Activated T-cell treated with anti-CD3 and anti-CD28 coated beads, Interleukin-2, amount 50 U/mL, for 4 hours (primary cell): ENCODE measurements around the gene UBE2L3. TPM values are rescaled to one million over a fixed set of nuclear protein-coding genes. Genes with fewer than 3 reads are reported as not detected.
"Not testable (repeated sequence)": the region's sequence is repeated elsewhere in the genome, so short reads cannot be mapped to it uniquely, and the experiment has no call there.

Experiments used
- ATAC-seq, 2 donors: fragments of 200-7000 bp; cut with Tn5 transposase; one replicate each; pipeline ENCODE4 v1.10.0; 2021
- DNase-seq: peaks from one replicate; pipeline ENCODE4 v3.0.0-alpha.2; 2020
- H3K27me3 Mint-ChIP-seq: one replicate; pipeline ENCODE4 v1.8.0; 2021; ENCODE audit warnings: low read depth, mixed read lengths
- H3K36me3 Mint-ChIP-seq: one replicate; pipeline ENCODE4 v1.8.0; 2022; ENCODE audit warnings: mixed read lengths; ENCODE audit not compliant: insufficient read depth
- H3K4me1 Mint-ChIP-seq: one replicate; pipeline ENCODE4 v1.8.0; 2021; ENCODE audit warnings: low read depth, mixed read lengths
- H3K4me3 Mint-ChIP-seq: one replicate; pipeline ENCODE4 v1.8.0; 2021; ENCODE audit warnings: mild to moderate bottlenecking, moderate library complexity, mixed read lengths
- H3K9me3 Mint-ChIP-seq: one replicate; pipeline ENCODE4 v1.8.0; 2021; ENCODE audit warnings: mixed read lengths
- total RNA-seq, 3 donors: library from RNA; stranded (reverse); gene quantifications; one replicate each; pipeline ENCODE4 v1.2.1, GENCODE V29; 2021

UBE2L3 gene
- total RNA-seq, 3 donors from 2014 or later = 73.5 to 79.2 (median 78.0) TPM

DNA sequence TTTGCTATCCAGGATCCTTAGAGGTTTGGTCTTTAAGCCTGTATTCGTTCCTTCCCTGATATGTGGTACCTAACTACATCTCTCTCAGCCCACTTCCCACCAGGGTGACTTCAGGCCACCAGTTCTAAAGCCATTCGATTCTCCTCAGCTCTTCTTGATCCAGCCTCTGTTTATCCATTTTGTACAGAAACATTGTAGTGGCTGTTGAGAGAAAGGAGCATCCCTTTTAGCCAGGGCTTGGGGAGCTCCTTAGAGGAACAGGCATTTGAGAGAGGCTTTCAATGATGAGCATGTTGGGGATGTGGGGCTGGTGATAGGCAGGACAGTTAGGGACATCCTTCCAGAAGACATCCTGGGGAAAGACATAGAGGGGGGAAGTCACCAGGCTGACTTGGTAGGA is 17.9 kb downstream of the UBE2L3 start:
- Mint-ChIP-seq H3K27me3 (no peaks in the 10 kb centered on the region), H3K9me3 (no peaks in the 10 kb centered on the region), H3K4me1 (peaks cover 48% of the 10 kb centered on the region), H3K36me3 (peaks cover 2% of the 10 kb centered on the region), H3K4me3 (no peak overlapping the region)
- ATAC-seq (no peak), DNase-seq (no peak)

DNA sequence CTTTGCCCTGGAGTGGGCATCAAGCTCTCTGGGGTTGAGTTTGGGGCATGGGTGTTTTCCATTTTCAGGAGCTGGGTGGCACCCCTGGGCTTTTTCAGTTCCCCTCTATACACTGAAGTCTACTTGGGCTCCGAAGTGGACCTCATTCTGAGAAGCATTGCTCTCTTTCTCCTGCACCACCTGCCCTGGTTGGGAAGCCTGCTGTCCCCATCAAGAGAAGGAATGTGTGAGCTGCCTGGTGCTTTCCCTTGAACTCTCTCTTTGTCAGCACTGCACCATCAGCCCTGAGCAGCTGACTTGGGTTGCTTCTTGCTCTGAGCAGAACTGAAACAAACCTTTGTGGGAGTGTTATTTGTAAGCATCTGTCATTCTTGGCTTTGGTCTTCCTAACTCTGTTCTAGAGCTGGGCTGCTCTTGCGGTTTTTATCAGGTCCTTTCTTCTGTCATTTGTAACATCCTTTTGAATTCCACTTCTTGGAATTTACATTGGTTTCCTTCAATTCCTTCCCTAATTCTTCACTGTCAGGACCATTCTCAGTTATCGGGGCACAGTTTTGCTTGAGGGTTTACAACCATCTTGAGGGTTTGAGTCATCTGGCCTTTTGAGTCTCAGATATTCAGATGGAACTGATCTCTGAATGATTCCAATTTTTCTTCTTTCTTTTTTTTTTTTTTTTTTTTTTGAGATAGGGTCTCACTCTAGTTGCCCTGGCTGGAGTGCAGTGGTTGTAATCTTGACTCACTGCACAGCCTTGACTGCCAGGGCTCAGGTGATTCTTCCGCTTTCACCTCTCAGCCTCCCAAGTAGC is 20.5 kb downstream of the UBE2L3 start:
- peak; percentile 97 to 99 for ATAC-seq
- H3K4me3 Mint-ChIP-seq = peak overlapping the region; percentile 24
- H3K9me3 Mint-ChIP-seq = no peaks in the 10 kb centered on the region
- peaks cover 4% of the 10 kb centered on the region for H3K36me3 Mint-ChIP-seq
- no peaks in the 10 kb centered on the region for H3K27me3 Mint-ChIP-seq
- H3K4me1 Mint-ChIP-seq = peaks cover 68% of the 10 kb centered on the region
- DNase-seq = no peak

- Mint-ChIP-seq H3K27me3 (no peaks in the 10 kb centered on the region), H3K4me1 (peaks cover 74% of the 10 kb centered on the region), H3K9me3 (no peaks in the 10 kb centered on the region), H3K36me3 (peaks cover 17% of the 10 kb centered on the region), H3K4me3 (no peak overlapping the region)
- DNase-seq = no peak
- no peak for ATAC-seq
Measured at GRCh38 chr22:21589396-21589795, 21.9 kb downstream of the UBE2L3 start.

DNA sequence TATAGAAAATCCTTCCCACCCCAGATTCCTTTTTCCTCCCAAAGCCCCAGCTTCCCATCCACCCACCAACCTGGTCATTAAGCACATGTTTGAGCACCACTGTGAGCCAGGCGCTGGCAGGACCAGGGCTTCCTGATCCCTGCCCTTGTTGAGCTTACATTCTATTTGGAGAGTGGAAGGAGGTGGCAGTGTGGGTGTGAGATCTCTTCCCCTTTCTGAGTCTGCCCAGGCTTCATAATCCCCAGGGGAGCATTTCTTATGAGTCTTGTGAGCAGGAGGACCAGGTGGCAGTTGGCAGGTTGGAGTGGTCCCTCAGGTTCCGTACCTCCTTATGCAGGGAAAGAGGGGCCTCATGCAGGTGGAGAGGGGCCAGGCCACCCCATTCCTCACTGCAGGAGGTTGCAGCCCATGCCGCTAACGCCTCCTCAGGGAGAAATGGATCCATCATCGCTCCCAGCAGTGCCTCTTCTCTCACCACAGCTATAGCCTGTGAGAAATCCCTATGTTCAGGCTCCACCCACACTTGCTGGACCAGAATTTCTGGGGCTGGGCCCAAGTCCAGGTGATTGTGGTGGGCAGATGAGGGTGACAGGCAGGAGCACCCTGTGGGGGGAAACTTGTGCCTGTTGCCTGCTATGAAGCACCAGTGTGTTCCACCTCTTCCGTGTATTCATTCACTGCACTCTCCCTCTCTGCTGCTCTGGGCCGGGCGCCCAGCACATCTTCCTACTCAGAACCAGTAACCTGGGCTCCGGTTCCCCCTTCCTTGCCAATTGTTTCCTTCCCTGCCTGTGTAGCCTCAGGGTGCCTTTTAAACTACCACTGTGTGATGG is 23.5 kb downstream of the UBE2L3 start:
- ATAC-seq (no peak), DNase-seq (no peak)
- peaks cover 27% of the 10 kb centered on the region for H3K36me3 Mint-ChIP-seq
- no peaks in the 10 kb centered on the region for H3K9me3 Mint-ChIP-seq
- H3K4me1 Mint-ChIP-seq = peaks cover 69% of the 10 kb centered on the region
- no peaks in the 10 kb centered on the region for H3K27me3 Mint-ChIP-seq
- H3K4me3 Mint-ChIP-seq = no peak overlapping the region

DNA sequence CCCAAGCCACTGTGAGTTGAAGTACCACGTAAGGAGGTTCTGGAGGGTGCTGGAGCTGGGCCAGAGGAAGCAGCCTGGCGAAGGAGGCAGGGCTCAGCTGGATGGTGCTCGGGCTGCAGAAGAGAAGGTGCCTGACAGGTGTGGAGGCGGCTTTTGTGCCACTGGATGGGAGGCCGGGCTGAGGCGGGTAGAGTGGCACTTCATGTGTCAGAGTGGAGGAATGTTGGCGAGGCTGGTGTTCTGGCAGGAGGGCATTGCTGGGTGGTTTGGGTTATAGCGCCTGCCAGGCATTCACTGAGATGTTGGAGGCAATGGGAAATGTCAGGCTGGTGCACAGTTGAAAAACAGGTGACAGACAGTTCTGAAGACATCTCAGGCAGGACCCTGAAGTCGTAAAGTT is 24.2 kb downstream of the UBE2L3 start:
- no peaks in the 10 kb centered on the region for H3K9me3 Mint-ChIP-seq
- ATAC-seq = no peak
- peaks cover 28% of the 10 kb centered on the region for H3K36me3 Mint-ChIP-seq
- DNase-seq = no peak
- no peak overlapping the region for H3K4me3 Mint-ChIP-seq
- peaks cover 72% of the 10 kb centered on the region for H3K4me1 Mint-ChIP-seq
- no peaks in the 10 kb centered on the region for H3K27me3 Mint-ChIP-seq

DNA sequence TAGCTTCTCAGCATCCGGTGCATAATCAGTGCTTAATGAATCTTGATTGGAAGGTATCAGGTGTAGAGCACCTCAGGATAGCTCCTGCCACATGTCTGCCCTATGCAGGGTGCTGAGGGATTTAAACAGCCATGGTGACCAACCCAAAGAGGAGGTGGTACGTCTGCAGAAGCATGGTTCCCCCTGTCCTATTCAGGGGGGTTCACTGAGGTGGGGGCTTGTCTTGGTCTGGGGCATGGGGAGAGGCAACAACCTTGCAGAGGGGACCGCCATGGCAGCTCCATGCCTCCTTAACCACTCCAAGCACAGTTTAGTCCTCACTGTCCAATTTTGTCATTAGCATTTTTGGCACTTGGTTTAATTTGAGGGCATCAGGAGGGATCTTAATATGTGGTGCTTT is 24.9 kb downstream of the UBE2L3 start:
- ATAC-seq (no peak), DNase-seq (no peak)
- no peak overlapping the region for H3K4me3 Mint-ChIP-seq
- peaks cover 66% of the 10 kb centered on the region for H3K4me1 Mint-ChIP-seq
- H3K9me3 Mint-ChIP-seq = no peaks in the 10 kb centered on the region
- peaks cover 30% of the 10 kb centered on the region for H3K36me3 Mint-ChIP-seq
- no peaks in the 10 kb centered on the region for H3K27me3 Mint-ChIP-seq

- Mint-ChIP-seq H3K36me3 (peaks cover 30% of the 10 kb centered on the region), H3K4me1 (peaks cover 60% of the 10 kb centered on the region), H3K27me3 (no peaks in the 10 kb centered on the region), H3K4me3 (no peak overlapping the region), H3K9me3 (no peaks in the 10 kb centered on the region)
- no peak for ATAC-seq
- DNase-seq = no peak
Measured at GRCh38 chr22:21593406-21594232, 26.1 kb downstream of the UBE2L3 start.

GRCh38 chr22:21594865-21595452 is 27.4 kb downstream of the UBE2L3 start:
- DNase-seq = no peak
- Mint-ChIP-seq H3K36me3 (peaks cover 38% of the 10 kb centered on the region), H3K4me1 (peaks cover 59% of the 10 kb centered on the region), H3K4me3 (no peak overlapping the region), H3K9me3 (no peaks in the 10 kb centered on the region), H3K27me3 (no peaks in the 10 kb centered on the region)
- ATAC-seq = no peak

GRCh38 chr22:21596356-21597135 is 29.0 kb downstream of the UBE2L3 start:
- DNase-seq, H3K4me3 Mint-ChIP-seq, ATAC-seq, H3K9me3 Mint-ChIP-seq, H3K27me3 Mint-ChIP-seq: not testable (repeated sequence)
- Mint-ChIP-seq H3K4me1 (peaks cover 51% of the 10 kb centered on the region), H3K36me3 (peaks cover 36% of the 10 kb centered on the region)

DNA sequence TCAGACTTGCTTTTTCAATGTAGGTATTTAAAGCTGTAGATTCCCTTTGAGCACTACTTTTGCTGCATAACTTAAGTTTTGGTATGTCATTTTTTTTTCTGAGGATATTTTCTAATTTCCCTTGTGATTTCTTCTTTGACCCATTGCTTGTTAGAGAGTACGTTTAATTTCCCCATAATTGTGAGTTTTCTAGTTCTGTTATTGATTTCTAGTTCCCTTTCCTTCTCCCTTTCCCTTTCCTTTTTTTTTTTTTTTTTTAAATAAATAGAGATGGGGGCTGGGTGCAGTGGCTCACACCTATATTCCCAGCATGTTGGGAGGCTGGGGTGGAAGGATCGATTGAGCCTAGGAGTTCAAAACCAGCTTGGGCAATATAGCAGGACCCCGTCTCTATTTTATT is 30.8 kb downstream of the UBE2L3 start:
- no peaks in the 10 kb centered on the region for H3K9me3 Mint-ChIP-seq
- peaks cover 41% of the 10 kb centered on the region for H3K36me3 Mint-ChIP-seq
- no peak for ATAC-seq
- H3K27me3 Mint-ChIP-seq = no peaks in the 10 kb centered on the region
- peaks cover 44% of the 10 kb centered on the region for H3K4me1 Mint-ChIP-seq
- H3K4me3 Mint-ChIP-seq = no peak overlapping the region
- no peak for DNase-seq

- no peaks in the 10 kb centered on the region for H3K27me3 Mint-ChIP-seq
- H3K4me1 Mint-ChIP-seq = peaks cover 34% of the 10 kb centered on the region
- peaks cover 31% of the 10 kb centered on the region for H3K36me3 Mint-ChIP-seq
- no peak for ATAC-seq
- H3K4me3 Mint-ChIP-seq = no peak overlapping the region
- H3K9me3 Mint-ChIP-seq = no peaks in the 10 kb centered on the region
- DNase-seq = no peak
Measured at GRCh38 chr22:21599053-21599893, 31.8 kb downstream of the UBE2L3 start.

DNA sequence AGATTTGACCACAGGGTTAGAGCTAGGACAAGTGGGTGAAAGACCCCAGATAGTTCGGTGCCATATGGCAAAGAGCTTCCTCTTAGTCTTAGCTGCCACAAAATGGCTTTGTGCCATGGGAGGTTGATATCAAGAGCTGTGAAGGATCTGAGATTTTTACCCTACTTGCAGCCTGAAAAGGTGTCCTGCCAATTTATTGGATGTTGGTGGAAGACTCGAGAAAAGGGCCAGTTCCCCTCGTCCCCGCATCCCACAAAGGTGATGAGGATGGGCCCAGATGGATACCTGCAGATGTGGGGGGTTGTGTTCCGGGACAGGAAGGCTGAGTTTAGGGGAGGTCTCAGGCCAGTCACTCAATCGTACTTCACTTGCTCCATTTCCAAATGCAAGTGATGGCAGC is 35.1 kb downstream of the UBE2L3 start:
- no peaks in the 10 kb centered on the region for H3K27me3 Mint-ChIP-seq
- peaks cover 38% of the 10 kb centered on the region for H3K4me1 Mint-ChIP-seq
- no peak for DNase-seq
- ATAC-seq = no peak
- no peaks in the 10 kb centered on the region for H3K9me3 Mint-ChIP-seq
- H3K36me3 Mint-ChIP-seq = peaks cover 15% of the 10 kb centered on the region
- H3K4me3 Mint-ChIP-seq = no peak overlapping the region

DNA sequence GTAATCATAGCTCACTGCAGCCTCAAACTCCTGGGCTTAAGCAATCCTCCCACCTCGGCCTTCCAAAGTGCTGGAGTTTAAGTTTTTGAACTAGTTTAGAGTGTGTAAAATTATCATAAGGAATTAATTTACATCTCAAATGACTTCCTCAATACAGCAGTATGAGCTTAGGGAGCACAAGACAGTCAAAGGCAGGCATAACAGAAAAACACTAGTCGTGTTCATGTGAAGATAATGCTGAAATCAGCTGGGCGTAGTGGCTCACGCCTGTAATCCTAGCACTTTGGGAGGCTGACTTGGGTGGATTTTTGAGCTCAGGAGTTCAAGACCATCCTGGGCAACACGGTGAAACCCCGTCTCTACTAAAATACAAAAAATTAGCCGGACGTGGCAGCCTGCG is 36.5 kb downstream of the UBE2L3 start:
- Mint-ChIP-seq H3K27me3 (no peaks in the 10 kb centered on the region), H3K4me1 (peaks cover 37% of the 10 kb centered on the region), H3K36me3 (peaks cover 12% of the 10 kb centered on the region), H3K9me3 (no peaks in the 10 kb centered on the region), H3K4me3 (no peak overlapping the region)
- DNase-seq (no peak), ATAC-seq (no peak)
